Parathyroid adenoma (tissue), 2 donors: ENCODE data around the gene MEX3C.

ENCODE experiments used
- H2AFZ ChIP-seq: fragments of 300-600 bp; sonication (generic); one replicate; pipeline ENCODE4 v1.7.0; 2017; ENCODE audit warnings: antibody characterized with exemption, mild to moderate bottlenecking
- H3K27ac ChIP-seq: fragments of 300-600 bp; sonication (generic); one replicate; pipeline ENCODE4 v1.7.0; 2017
- H3K27me3 ChIP-seq: fragments of 300-600 bp; sonication (generic); one replicate; pipeline ENCODE4 v1.7.0; 2017; ENCODE audit warnings: low read length; ENCODE audit not compliant: control insufficient read depth, insufficient read depth
- H3K36me3 ChIP-seq: fragments of 300-600 bp; sonication (generic); one replicate; pipeline ENCODE4 v1.7.0; 2017; ENCODE audit warnings: low read length; ENCODE audit not compliant: control insufficient read depth, insufficient read depth
- H3K4me1 ChIP-seq: fragments of 300-600 bp; sonication (generic); one replicate; pipeline ENCODE4 v1.7.0; 2017; ENCODE audit warnings: control low read depth
- H3K4me2 ChIP-seq: fragments of 300-600 bp; sonication (generic); one replicate; pipeline ENCODE4 v1.7.0; 2017; ENCODE audit warnings: low read length
- H3K4me3 ChIP-seq: fragments of 300-600 bp; sonication (generic); one replicate; pipeline ENCODE4 v1.7.0; 2017; ENCODE audit warnings: low read depth, low read length
- H3K79me2 ChIP-seq: fragments of 300-600 bp; sonication (generic); one replicate; pipeline ENCODE4 v1.7.0; 2017; ENCODE audit warnings: control low read depth
- H3K9ac ChIP-seq: fragments of 300-600 bp; sonication (generic); one replicate; pipeline ENCODE4 v1.7.0; 2017; ENCODE audit warnings: mild to moderate bottlenecking
- H3K9me3 ChIP-seq: fragments of 300-600 bp; sonication (generic); one replicate; pipeline ENCODE4 v1.7.0; 2017; ENCODE audit warnings: low read length; ENCODE audit not compliant: control insufficient read depth
- TF ChIP-seq, protein P1 (sequence below): fragments of 300-600 bp; sonication (generic); IDR thresholded peaks from one replicate; pipeline ENCODE4 v1.7.0; 2017; ENCODE audit warnings: antibody characterized with exemption, mild to moderate bottlenecking
- donor health status: primary hyperparathyroidism.

Gene MEX3C

DNA sequence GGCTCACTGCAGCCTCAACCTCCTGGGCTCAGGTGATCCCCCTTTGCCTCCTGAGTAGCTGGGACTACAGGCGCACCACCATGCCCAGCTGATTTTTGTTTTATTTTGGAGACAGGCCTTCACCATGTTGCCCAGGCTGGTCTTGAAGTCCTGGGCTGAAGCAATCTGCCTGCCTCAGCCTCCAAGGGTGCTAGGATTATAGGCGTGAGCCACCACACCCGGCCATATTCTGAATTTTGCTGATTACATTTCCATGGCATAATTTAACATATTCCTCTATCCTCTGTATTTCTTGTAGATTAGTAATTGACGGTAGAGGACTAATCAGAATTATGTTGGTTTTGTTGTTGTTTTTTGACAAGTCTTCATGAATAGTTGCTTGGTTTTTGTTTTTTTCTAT lies 50.6 kb downstream of the MEX3C start:
- Histone ChIP-seq H3K27me3 (no peaks in the 10 kb centered on the region), H3K36me3 (no peaks in the 10 kb centered on the region), H3K4me2 (no peak overlapping the region), H3K79me2 (no peaks in the 10 kb centered on the region), H2AFZ (no peak overlapping the region), H3K4me3 (no peak overlapping the region), H3K4me1 (no peaks in the 10 kb centered on the region), H3K27ac (no peak overlapping the region), H3K9ac (no peak overlapping the region), H3K9me3 (no peaks in the 10 kb centered on the region)
- TF ChIP-seq, protein P1, sequence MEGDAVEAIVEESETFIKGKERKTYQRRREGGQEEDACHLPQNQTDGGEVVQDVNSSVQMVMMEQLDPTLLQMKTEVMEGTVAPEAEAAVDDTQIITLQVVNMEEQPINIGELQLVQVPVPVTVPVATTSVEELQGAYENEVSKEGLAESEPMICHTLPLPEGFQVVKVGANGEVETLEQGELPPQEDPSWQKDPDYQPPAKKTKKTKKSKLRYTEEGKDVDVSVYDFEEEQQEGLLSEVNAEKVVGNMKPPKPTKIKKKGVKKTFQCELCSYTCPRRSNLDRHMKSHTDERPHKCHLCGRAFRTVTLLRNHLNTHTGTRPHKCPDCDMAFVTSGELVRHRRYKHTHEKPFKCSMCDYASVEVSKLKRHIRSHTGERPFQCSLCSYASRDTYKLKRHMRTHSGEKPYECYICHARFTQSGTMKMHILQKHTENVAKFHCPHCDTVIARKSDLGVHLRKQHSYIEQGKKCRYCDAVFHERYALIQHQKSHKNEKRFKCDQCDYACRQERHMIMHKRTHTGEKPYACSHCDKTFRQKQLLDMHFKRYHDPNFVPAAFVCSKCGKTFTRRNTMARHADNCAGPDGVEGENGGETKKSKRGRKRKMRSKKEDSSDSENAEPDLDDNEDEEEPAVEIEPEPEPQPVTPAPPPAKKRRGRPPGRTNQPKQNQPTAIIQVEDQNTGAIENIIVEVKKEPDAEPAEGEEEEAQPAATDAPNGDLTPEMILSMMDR = no peak

DNA sequence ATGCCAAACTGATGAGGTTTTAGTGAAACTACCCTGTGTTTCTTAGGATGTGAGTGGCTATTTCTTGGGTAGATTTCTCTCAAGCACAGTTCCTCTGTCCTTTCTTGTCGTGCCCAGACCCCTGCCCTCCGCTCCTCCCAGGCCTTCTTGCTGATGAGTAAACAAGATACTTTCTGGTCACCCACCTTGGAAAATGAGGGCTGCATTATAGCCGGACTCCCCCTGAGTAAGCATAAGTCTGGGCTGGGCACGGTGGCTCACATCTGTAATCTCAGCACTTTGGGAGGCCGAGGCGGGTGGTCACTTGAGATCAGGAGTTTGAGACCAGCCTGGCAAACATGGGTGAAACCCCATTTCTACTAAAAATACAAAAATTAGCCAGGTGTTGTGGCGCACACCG lies 58.5 kb downstream of the MEX3C start:
- Histone ChIP-seq H3K36me3 (no peaks in the 10 kb centered on the region), H3K9ac (no peak overlapping the region), H3K27ac (no peak overlapping the region), H3K9me3 (no peaks in the 10 kb centered on the region), H3K4me1 (no peaks in the 10 kb centered on the region), H2AFZ (no peak overlapping the region), H3K4me2 (no peak overlapping the region), H3K4me3 (no peak overlapping the region), H3K79me2 (no peaks in the 10 kb centered on the region), H3K27me3 (no peaks in the 10 kb centered on the region)
- TF ChIP-seq, protein P1 = no peak

DNA sequence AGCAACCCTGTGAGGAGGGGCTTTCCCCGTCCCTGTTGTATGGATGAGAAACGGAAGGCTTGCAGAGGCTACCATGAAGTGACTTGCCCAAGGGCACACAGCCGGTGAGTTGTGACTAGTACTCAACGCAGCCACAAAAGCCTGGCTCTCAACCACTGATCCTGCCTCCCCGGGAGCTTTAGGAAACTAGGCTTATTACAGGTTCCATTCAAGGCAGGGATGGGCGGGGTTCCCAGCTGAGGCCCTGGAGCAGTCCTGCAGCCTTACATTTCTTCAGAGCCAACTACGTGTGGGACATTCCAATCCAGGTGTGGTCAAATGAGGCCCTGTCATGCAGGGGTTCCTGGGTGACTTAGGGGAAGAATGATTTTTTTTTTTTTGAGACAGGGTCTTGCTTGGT lies 59.6 kb downstream of the MEX3C start:
- H3K27ac ChIP-seq = no peak overlapping the region
- H3K79me2 ChIP-seq = no peaks in the 10 kb centered on the region
- H3K4me2 ChIP-seq = no peak overlapping the region
- H3K4me1 ChIP-seq = no peaks in the 10 kb centered on the region
- H3K27me3 ChIP-seq = no peaks in the 10 kb centered on the region
- H3K4me3 ChIP-seq = no peak overlapping the region
- no peaks in the 10 kb centered on the region for H3K36me3 ChIP-seq
- no peak overlapping the region for H2AFZ ChIP-seq
- no peaks in the 10 kb centered on the region for H3K9me3 ChIP-seq
- TF ChIP-seq, protein P1 = no peak
- H3K9ac ChIP-seq = no peak overlapping the region

DNA sequence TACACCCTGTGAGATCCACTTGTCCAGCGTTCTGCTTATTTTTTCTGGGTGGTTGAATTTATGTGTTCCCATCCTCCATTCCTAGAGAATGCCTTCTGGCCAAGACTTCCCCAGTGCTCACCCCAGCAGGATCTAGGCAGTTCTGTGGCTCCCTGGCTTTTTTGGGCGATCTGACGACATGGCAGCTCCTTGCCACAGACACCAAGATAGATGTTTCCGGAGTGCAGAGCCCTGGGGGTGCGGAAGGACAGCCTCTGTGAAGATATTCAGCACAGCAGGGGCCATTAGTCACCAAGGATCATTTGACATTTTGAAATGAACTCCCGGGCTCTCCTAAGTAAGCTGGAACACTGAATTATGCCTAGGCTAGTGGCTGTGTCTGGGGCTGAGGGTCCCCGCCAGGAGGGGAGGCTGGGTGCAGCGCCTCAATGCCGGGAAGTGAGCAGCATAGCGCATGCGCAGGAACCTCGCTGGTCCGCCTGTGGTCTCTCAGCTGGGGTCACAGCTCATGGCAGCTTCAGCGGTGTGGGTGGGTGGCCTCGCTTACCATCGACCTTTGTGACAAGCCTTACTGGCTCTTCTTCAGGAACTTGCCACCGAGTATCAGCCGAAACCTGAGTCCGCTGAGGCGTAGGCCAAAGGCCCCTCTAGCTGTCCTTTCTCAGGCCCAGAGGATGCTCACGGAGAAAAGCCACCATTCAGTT lies 60.3 kb downstream of the MEX3C start:
- Histone ChIP-seq H3K9me3 (no peaks in the 10 kb centered on the region), H3K4me1 (no peaks in the 10 kb centered on the region), H3K4me2 (no peak overlapping the region), H3K36me3 (no peaks in the 10 kb centered on the region), H2AFZ (no peak overlapping the region), H3K9ac (no peak overlapping the region), H3K79me2 (no peaks in the 10 kb centered on the region), H3K27ac (no peak overlapping the region), H3K27me3 (no peaks in the 10 kb centered on the region), H3K4me3 (no peak overlapping the region)
- TF ChIP-seq, protein P1 = no peak

DNA sequence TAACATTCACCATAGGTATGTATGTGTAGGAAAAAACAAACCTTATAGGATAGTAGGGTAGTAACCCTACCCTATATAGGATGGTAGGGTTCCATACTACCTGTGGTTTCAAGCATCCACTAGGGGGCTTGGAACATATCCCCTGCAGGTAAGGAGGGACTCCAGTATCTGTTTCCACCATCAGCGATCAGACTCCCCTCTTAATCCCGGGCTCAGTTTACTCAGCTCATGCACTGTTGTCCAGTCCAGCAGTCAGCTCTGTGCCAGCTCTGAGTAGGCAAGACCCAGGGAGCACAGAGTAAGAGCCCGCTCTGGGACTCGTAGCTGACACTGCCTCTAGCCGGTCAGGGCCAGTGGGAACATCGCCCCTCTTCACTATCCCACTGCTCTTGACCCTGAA lies 61.7 kb downstream of the MEX3C start:
- H3K36me3 ChIP-seq = no peaks in the 10 kb centered on the region
- H3K27ac ChIP-seq = no peak overlapping the region
- no peaks in the 10 kb centered on the region for H3K4me1 ChIP-seq
- H3K9me3 ChIP-seq = no peaks in the 10 kb centered on the region
- no peak overlapping the region for H2AFZ ChIP-seq
- H3K4me3 ChIP-seq = no peak overlapping the region
- H3K79me2 ChIP-seq = no peaks in the 10 kb centered on the region
- H3K27me3 ChIP-seq = no peaks in the 10 kb centered on the region
- TF ChIP-seq, protein P1 = peak; percentile 10
- no peak overlapping the region for H3K9ac ChIP-seq
- no peak overlapping the region for H3K4me2 ChIP-seq
